T-helper 17 cell (primary cell): ENCODE data around the gene ADAMTS13. TPM values are rescaled to one million over a fixed set of nuclear protein-coding genes. Genes with fewer than 3 reads are reported as not detected.

Experiments used
- ATAC-seq: fragments of 150-1000 bp; cut with Tn5 transposase; 2 replicates; pipeline ENCODE4 v1.10.0; 2021; ENCODE audit warnings: mild to moderate bottlenecking, moderate library complexity
- DNase-seq, 3 donors: peaks; one replicate each; pipeline versions ENCODE4 v3.0.0 to v3.0.0-alpha.2; 2020 to 2021
- H3K9me3 ChIP-seq: one replicate; pipeline ENCODE4 v1.7.0; 2013; ENCODE audit warnings: low read length, mild to moderate bottlenecking; ENCODE audit not compliant: control insufficient read depth, poor library complexity, severe bottlenecking
- H3K27ac Mint-ChIP-seq: one replicate; pipeline ENCODE4 v1.8.0; 2022; ENCODE audit warnings: mild to moderate bottlenecking, moderate library complexity, mixed read lengths
- H3K27me3 Mint-ChIP-seq: one replicate; pipeline ENCODE4 v1.8.0; 2022; ENCODE audit warnings: mixed read lengths
- H3K36me3 Mint-ChIP-seq: one replicate; pipeline ENCODE4 v1.8.0; 2022; ENCODE audit warnings: low read depth, mixed read lengths
- H3K4me1 Mint-ChIP-seq: one replicate; pipeline ENCODE4 v1.8.0; 2022; ENCODE audit warnings: mild to moderate bottlenecking, mixed read lengths
- H3K4me3 Mint-ChIP-seq: one replicate; pipeline ENCODE4 v1.8.0; 2022; ENCODE audit warnings: mild to moderate bottlenecking, moderate library complexity, mixed read lengths
- total RNA-seq, 4 donors: library from RNA in 2 of 4; stranded (reverse) in 2 of 4; gene quantifications; one replicate each; pipeline ENCODE4 v1.2.3 and lab custom pipeline; 2022 to 2026

Gene ADAMTS13
- total RNA-seq, 2 donors from 2014 or later, result 1.1 to 1.9 TPM

- ATAC-seq, result no peak
- Mint-ChIP-seq H3K27me3 (peaks cover 31% of the 10 kb centered on the region), H3K4me1 (peaks cover 19% of the 10 kb centered on the region), H3K4me3 (no peak overlapping the region), H3K36me3 (no peaks in the 10 kb centered on the region), H3K27ac (no peak overlapping the region)
- DNase-seq, result no peak
- H3K9me3 ChIP-seq, result no peaks in the 10 kb centered on the region
Observed at GRCh38 chr9:133423216-133423615, 1.0 kb downstream of the ADAMTS13 start.

GRCh38 chr9:133424187-133424586 is 2.0 kb downstream of the ADAMTS13 start:
- H3K9me3 ChIP-seq, result no peaks in the 10 kb centered on the region
- Mint-ChIP-seq H3K4me1 (peaks cover 17% of the 10 kb centered on the region), H3K36me3 (no peaks in the 10 kb centered on the region), H3K27me3 (peaks cover 31% of the 10 kb centered on the region), H3K4me3 (no peak overlapping the region), H3K27ac (no peak overlapping the region)
- DNase-seq (no peak), ATAC-seq (no peak)

GRCh38 chr9:133425049-133425632 is 3.0 kb downstream of the ADAMTS13 start:
- H3K4me3 Mint-ChIP-seq, result no peak overlapping the region
- no peak for DNase-seq
- H3K9me3 ChIP-seq, result no peaks in the 10 kb centered on the region
- peaks cover 17% of the 10 kb centered on the region for H3K4me1 Mint-ChIP-seq
- peaks cover 31% of the 10 kb centered on the region for H3K27me3 Mint-ChIP-seq
- no peak for ATAC-seq
- H3K27ac Mint-ChIP-seq, result no peak overlapping the region
- H3K36me3 Mint-ChIP-seq, result no peaks in the 10 kb centered on the region

GRCh38 chr9:133426011-133426410 is 3.8 kb downstream of the ADAMTS13 start:
- H3K27me3 Mint-ChIP-seq, result peaks cover 31% of the 10 kb centered on the region
- peaks cover 10% of the 10 kb centered on the region for H3K4me1 Mint-ChIP-seq
- H3K36me3 Mint-ChIP-seq, result no peaks in the 10 kb centered on the region
- no peak for ATAC-seq
- no peak overlapping the region for H3K27ac Mint-ChIP-seq
- no peak overlapping the region for H3K4me3 Mint-ChIP-seq
- DNase-seq, result no peak
- H3K9me3 ChIP-seq, result no peaks in the 10 kb centered on the region

GRCh38 chr9:133427658-133428348 is 5.6 kb downstream of the ADAMTS13 start:
- Mint-ChIP-seq H3K4me3 (peak overlapping the region; percentile 79), H3K4me1 (peaks cover 4% of the 10 kb centered on the region), H3K27ac (no peak overlapping the region), H3K27me3 (peaks cover 31% of the 10 kb centered on the region), H3K36me3 (no peaks in the 10 kb centered on the region)
- no peak for ATAC-seq
- no peaks in the 10 kb centered on the region for H3K9me3 ChIP-seq
- no peak for DNase-seq

GRCh38 chr9:133428617-133429101 is 6.5 kb downstream of the ADAMTS13 start:
- DNase-seq (no peak), ATAC-seq (no peak)
- Mint-ChIP-seq H3K27ac (no peak overlapping the region), H3K27me3 (peaks cover 31% of the 10 kb centered on the region), H3K4me1 (peaks cover 5% of the 10 kb centered on the region), H3K4me3 (peak overlapping the region; percentile 50), H3K36me3 (no peaks in the 10 kb centered on the region)
- H3K9me3 ChIP-seq, result no peaks in the 10 kb centered on the region

- no peaks in the 10 kb centered on the region for H3K36me3 Mint-ChIP-seq
- H3K4me1 Mint-ChIP-seq, result peaks cover 5% of the 10 kb centered on the region
- H3K9me3 ChIP-seq, result no peaks in the 10 kb centered on the region
- ATAC-seq, result no peak
- peak overlapping the region; percentile 52 for H3K4me3 Mint-ChIP-seq
- peaks cover 31% of the 10 kb centered on the region for H3K27me3 Mint-ChIP-seq
- no peak overlapping the region for H3K27ac Mint-ChIP-seq
- DNase-seq, result no peak
Observed at GRCh38 chr9:133429214-133429613, 7.0 kb downstream of the ADAMTS13 start.

GRCh38 chr9:133429641-133430161 is 7.5 kb downstream of the ADAMTS13 start:
- Mint-ChIP-seq H3K36me3 (no peaks in the 10 kb centered on the region), H3K4me1 (peaks cover 5% of the 10 kb centered on the region), H3K4me3 (peak overlapping the region; percentile 52), H3K27ac (no peak overlapping the region), H3K27me3 (peaks cover 27% of the 10 kb centered on the region)
- H3K9me3 ChIP-seq, result no peaks in the 10 kb centered on the region
- DNase-seq (no peak), ATAC-seq (no peak)

- peaks cover 24% of the 10 kb centered on the region for H3K27me3 Mint-ChIP-seq
- no peak overlapping the region for H3K27ac Mint-ChIP-seq
- ATAC-seq (no peak), DNase-seq (no peak)
- no peak overlapping the region for H3K4me3 Mint-ChIP-seq
- H3K4me1 Mint-ChIP-seq, result peaks cover 5% of the 10 kb centered on the region
- no peaks in the 10 kb centered on the region for H3K36me3 Mint-ChIP-seq
- no peaks in the 10 kb centered on the region for H3K9me3 ChIP-seq
Observed at GRCh38 chr9:133430244-133430643, 8.1 kb downstream of the ADAMTS13 start.

GRCh38 chr9:133433351-133433843 is 11.2 kb downstream of the ADAMTS13 start:
- no peaks in the 10 kb centered on the region for H3K27me3 Mint-ChIP-seq

GRCh38 chr9:133436681-133437080 is 14.5 kb downstream of the ADAMTS13 start:
- H3K27ac Mint-ChIP-seq, result no peak overlapping the region
- ATAC-seq, result no peak

More at GRCh38 chr9:133433351-133433843, 11.2 kb downstream of the ADAMTS13 start:
- Mint-ChIP-seq H3K27ac (no peak overlapping the region), H3K4me1 (peaks cover 2% of the 10 kb centered on the region), H3K4me3 (no peak overlapping the region), H3K36me3 (no peaks in the 10 kb centered on the region)
- no peak for DNase-seq
- H3K9me3 ChIP-seq, result no peaks in the 10 kb centered on the region
- no peak for ATAC-seq

GRCh38 chr9:133437753-133438531 is 15.8 kb downstream of the ADAMTS13 start:
- no peak for ATAC-seq
- H3K9me3 ChIP-seq, result no peaks in the 10 kb centered on the region
- Mint-ChIP-seq H3K36me3 (no peaks in the 10 kb centered on the region), H3K4me3 (no peak overlapping the region), H3K4me1 (no peaks in the 10 kb centered on the region), H3K27ac (no peak overlapping the region), H3K27me3 (no peaks in the 10 kb centered on the region)
- DNase-seq, result no peak

More at GRCh38 chr9:133436681-133437080, 14.5 kb downstream of the ADAMTS13 start:
- no peaks in the 10 kb centered on the region for H3K36me3 Mint-ChIP-seq
- H3K4me3 Mint-ChIP-seq, result no peak overlapping the region
- peaks cover 2% of the 10 kb centered on the region for H3K4me1 Mint-ChIP-seq
- H3K27me3 Mint-ChIP-seq, result no peaks in the 10 kb centered on the region
- no peak for DNase-seq
- no peaks in the 10 kb centered on the region for H3K9me3 ChIP-seq

GRCh38 chr9:133439337-133439736 is 17.2 kb downstream of the ADAMTS13 start:
- H3K4me3 Mint-ChIP-seq, result no peak overlapping the region
- H3K36me3 Mint-ChIP-seq, result no peaks in the 10 kb centered on the region
- no peaks in the 10 kb centered on the region for H3K9me3 ChIP-seq
- H3K27ac Mint-ChIP-seq, result no peak overlapping the region
- DNase-seq (no peak), ATAC-seq (no peak)
- no peaks in the 10 kb centered on the region for H3K27me3 Mint-ChIP-seq
- no peaks in the 10 kb centered on the region for H3K4me1 Mint-ChIP-seq
